Activated naive CD4-positive, alpha-beta T cell (primary cell): ENCODE data around the gene TRPV4.

Experiments used
- DNase-seq, 4 experiments: peaks; one replicate each; lab custom pipeline; 2025; lab: John Stamatoyannopoulos, UW

The TRPV4 gene

DNA sequence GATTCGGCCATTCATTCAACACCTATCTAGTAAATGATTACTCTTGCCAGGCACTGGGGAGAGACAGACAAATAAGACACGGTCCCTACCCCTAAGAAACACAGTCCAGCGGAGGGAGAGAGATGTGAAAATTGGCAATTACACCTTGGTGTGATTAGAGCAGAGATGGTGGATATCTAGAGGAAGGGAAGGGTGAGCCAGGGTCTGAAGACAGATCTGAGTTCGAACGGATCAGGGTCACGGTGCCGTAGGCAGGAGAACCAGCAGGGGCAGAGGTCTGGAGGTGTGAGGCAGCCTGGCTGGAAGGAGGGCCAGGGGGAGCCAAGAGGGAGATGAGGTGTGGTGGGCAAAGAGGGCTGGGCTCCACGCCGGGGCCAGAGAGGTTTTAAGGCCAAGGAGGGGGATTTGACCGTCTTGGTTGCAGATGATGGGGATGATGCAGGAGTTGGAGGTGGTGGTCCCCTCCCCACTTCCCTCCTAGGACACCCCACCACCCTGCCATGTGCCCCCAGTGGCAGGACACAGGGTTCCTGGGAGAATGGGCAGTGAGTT, 92.4 kb downstream of the TRPV4 start:
- DNase-seq: no peak

DNA sequence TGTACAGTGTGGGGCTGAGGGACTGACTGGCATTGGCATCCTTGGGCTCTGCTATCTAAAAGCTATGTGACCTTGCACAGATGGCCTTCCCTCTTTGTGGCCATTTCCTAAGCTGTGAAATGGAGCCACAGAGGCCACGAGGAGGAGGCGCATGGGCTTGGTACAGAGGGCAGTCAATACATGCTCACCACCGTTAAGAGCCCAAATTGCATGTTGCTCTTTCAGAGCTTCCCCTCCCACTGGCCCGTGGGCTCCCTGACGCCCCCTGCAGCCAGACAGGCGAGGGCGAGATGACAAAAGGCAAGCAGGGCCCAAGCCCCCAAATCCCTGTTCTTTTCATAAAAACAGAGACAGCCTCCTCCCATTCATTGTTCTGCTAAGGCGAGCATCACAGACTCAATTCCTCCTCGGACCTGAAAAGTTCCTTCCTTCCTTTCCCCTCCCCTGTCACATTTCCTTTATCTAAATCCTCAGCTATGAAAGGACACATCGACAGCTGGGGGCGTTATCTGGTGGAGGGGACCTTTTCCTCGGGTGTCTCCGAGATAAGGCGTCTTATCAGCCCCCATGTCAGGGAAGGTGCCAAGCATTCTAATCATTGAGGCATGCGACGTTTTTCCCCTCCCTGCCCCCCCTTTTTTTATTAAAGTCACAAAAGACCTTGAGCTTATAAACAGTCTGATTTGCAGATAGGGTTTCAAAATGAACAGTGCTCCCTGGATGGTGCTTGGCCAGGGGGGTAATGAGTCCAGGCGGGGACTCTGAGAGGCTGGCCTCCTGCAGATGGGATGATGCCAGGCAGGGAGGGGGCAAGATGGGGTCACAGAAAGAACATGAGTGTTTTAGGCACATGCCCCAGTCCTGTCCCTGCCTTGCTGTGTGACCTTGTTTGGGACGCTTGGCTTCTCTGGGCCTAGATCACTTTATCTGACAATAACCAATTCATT, 93.2 kb downstream of the TRPV4 start:
- DNase-seq: no peak

DNA sequence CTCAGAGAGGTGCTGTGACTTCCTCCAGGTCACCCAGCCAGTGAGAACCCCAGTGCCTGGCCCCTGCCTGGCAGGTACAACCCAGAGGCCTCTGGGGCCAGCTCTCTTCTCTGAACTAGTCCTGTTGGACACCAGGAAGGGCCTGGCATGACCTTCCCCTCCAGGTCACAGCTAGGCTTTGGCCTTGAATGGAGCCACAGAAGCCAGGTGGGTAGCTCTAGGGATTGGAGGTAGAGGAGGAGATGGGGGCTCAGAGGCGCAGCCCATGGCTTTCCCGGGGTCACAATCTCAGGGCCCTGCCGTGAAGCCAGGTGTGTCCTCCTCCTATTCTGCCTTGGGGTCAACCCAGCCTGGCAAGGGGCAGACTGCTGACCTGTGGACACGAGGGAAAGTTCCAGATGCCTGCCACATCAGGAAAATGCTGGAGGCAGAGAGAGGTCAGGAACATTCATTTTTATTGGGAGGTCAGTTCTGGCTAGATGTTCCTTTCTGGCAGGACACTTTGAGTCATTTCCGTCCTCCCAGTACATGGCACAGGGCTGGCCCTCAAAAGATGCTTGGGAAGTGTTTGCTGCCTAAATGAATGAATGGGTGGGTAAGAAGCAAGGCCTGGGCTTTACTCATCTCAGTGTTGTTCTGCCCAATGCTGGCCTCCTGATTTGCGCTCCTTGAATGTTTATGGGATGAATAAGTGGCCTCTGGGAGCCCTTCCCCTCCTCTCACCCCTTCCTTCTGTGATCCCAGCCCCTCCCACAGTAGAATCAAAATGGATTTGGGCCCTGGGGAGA, 94.1 kb downstream of the TRPV4 start:
- no peak for DNase-seq

GRCh38 chr12:109738209-109738608, 95.0 kb downstream of the TRPV4 start:
- DNase-seq: no peak

- no peak for DNase-seq
Observed at GRCh38 chr12:109737631-109738030, 95.6 kb downstream of the TRPV4 start.

DNA sequence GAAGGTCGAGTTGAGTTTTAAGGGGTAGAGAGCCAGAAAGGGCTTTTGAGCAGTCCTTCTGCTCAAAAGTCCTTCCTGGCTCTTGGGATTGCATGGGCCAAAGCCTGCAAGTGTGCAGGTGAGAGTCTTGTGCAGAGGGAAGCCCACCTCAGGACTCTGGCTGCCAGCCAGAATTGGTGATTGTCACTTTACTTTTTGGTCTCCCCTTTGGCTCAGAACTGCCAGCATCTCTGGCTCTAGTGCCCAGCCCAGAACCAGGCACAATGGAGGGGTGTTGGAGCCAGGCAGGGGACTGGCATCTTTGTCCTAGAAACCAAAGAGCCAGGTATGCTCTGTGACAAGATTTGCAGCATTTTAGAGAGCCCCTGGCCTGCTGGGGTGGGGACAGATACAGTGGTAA, 96.1 kb downstream of the TRPV4 start:
- DNase-seq: no peak

DNA sequence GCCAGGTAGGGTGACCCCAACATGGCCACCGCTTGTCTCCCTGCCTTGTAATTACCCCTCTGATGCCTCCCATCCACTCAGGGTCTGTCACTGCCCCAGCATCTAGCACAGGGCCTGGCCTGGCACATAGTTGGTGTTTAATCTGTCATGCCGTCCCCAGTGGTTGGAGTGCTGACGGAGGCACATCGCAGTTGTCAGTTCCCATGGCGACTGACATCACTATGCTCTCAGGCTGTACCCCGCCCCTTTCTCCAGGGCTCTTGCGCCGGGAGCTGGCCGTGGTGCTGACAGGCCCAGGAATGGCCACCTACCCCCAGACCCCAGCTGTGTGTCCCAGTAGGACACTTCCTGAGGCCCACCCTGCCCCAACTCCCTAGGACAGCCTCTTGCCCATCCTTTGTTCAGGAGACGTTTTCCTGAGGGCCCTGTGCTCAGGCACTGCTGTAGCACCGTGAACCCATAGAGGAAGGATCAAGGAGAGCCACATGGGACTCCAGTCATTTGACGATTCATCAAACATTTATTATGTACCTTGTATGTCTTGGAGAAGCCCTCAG, 96.6 kb downstream of the TRPV4 start:
- DNase-seq: no peak

- DNase-seq: no peak
Observed at GRCh38 chr12:109735825-109736551, 97.2 kb downstream of the TRPV4 start.

DNA sequence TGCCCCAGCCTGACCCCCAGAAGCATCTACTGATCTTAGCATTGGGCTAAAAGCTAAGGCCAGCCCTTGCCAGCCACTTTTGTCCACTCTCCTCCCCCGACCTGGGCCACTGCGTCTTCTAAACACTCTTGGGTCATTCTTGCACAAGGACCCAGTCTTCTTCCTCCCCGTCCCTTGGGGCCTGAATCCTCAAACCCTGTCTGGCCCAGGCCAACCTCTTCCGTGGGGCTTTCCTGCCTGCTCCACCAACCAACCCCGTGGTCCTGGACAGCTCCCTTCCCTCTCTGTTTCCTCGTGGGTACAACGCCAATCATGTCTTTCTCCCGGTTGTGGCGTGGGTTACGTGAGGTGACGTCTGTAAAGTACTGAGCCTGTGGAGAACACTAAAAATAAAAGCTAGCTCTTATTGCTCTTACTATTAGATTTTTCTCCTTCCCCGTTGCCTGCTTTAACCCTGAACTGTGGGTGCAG, 98.1 kb downstream of the TRPV4 start:
- no peak for DNase-seq

DNA sequence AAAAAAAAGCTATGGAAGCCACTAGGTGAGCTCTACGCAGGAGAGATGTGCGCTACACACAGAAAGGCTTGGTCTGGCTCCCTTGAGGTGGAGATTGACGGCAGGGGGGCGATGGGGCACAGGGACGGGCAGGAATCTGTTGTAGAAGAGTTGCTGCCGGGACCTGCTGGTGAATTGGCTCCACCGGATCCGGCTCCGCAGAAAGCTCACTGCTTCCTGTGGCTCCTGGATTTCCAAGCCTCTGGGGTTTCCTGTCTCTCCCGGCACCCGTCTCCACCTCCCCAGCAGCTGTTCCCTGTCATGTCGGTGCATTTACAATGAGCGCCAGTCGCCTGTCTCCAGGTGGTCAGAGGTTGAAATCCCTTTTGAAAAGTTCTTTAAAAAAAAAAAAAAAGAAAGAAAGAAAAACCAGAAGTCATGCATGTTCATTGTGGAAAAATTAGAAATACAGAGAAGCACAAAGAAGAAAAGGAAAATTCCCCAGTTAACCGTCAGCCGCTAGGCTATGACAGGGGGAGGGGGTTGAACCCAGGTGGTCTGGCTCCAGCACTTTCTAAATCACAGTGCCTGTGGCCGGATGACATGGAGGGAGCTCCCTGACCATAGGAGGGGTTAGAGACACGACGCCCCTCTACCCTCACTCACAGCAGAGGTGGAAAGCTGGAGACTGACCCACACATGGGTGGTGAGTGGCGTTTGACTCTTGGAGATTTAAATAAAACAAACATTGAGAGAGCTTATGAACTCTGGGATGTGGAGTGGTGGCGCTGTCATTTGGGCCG, 98.8 kb downstream of the TRPV4 start:
- DNase-seq: no peak
